CD4-positive, alpha-beta T cell (primary cell): Measurements from ENCODE around the gene ICAM5. TPM values are rescaled to one million over a fixed set of nuclear protein-coding genes. Genes with fewer than 3 reads are reported as not detected.
"Not testable (repeated sequence)": the region's sequence is repeated elsewhere in the genome, so short reads cannot be mapped to it uniquely, and the experiment has no call there.

Experiments used
- ATAC-seq: fragments of 200-7000 bp; cut with Tn5 transposase; one replicate; pipeline ENCODE4 v1.10.0; 2022; ENCODE audit warnings: mild to moderate bottlenecking; ENCODE audit not compliant: poor library complexity
- CTCF ChIA-PET: fragments of 350-600 bp; sonication (Branson Sonifier 250); formaldehyde crosslinking; loops from one replicate; lab custom pipeline; 2021; ENCODE audit warnings: antibody characterized with exemption, inconsistent platforms; lab: Charles Lee
- POLR2A ChIA-PET: fragments of 350-600 bp; sonication (Branson Sonifier 250); formaldehyde crosslinking; loops from one replicate; lab custom pipeline; 2021; ENCODE audit warnings: antibody characterized with exemption, inconsistent platforms; lab: Charles Lee
- DNase-seq, 14 experiments: peaks; one replicate each; pipeline ENCODE4 v3.0.0-alpha.2; 2013 to 2020; ENCODE audit warnings: mixed read lengths in 2 of 14
- H3K27ac ChIP-seq, 2 donors: one replicate each; pipeline versions ENCODE4 v1.5.1 to v1.7.0; 2013; ENCODE audit warnings: low read length in 2 of 2, low read depth in 1 of 2, mild to moderate bottlenecking in 1 of 2
- H3K27me3 ChIP-seq, 2 experiments: 1 replicate in 1 of 2; 2 replicates in 1 of 2; pipeline versions ENCODE4 v1.6.1 to v1.7.0; 2013; ENCODE audit warnings: low read length in 2 of 2, control low read depth in 1 of 2, mild to moderate bottlenecking in 1 of 2, moderate library complexity in 1 of 2; ENCODE audit not compliant: insufficient read depth in 2 of 2, control insufficient read depth in 1 of 2
- H3K36me3 ChIP-seq: one replicate; pipeline ENCODE4 v1.6.1; 2013; ENCODE audit warnings: low read length, control low read depth; ENCODE audit not compliant: insufficient read depth
- H3K4me1 ChIP-seq: one replicate; pipeline ENCODE4 v1.6.1; 2013; ENCODE audit warnings: low read length, control low read depth; ENCODE audit not compliant: insufficient read depth
- H3K4me3 ChIP-seq: one replicate; pipeline ENCODE4 v1.5.1; 2013; ENCODE audit warnings: mild to moderate bottlenecking, low read length, moderate library complexity
- H3K9me3 ChIP-seq, 2 experiments: 1 replicate in 1 of 2; 2 replicates in 1 of 2; pipeline versions ENCODE4 v1.6.1 to v1.7.0; 2013; ENCODE audit warnings: low read length in 2 of 2, mild to moderate bottlenecking in 2 of 2, control low read depth in 1 of 2, moderate library complexity in 1 of 2; ENCODE audit not compliant: control insufficient read depth in 1 of 2, insufficient read depth in 1 of 2
- H3K27ac Mint-ChIP-seq: one replicate; pipeline ENCODE4 v1.8.0; 2020; ENCODE audit warnings: mixed read lengths
- H3K27me3 Mint-ChIP-seq: one replicate; pipeline ENCODE4 v1.8.0; 2021; ENCODE audit warnings: mixed read lengths
- H3K36me3 Mint-ChIP-seq: one replicate; pipeline ENCODE4 v1.8.0; 2021; ENCODE audit warnings: low read depth, mixed read lengths
- H3K4me1 Mint-ChIP-seq: one replicate; pipeline ENCODE4 v1.8.0; 2021; ENCODE audit warnings: low read depth, mixed read lengths
- H3K4me3 Mint-ChIP-seq: one replicate; pipeline ENCODE4 v1.8.0; 2020; ENCODE audit warnings: mild to moderate bottlenecking, mixed read lengths
- H3K9me3 Mint-ChIP-seq: one replicate; pipeline ENCODE4 v1.8.0; 2020; ENCODE audit warnings: mixed read lengths
- CTCF ChIP-seq: fragments of 200-600 bp; IDR thresholded peaks from one replicate; pipeline ENCODE4 v1.8.0; 2022; ENCODE audit warnings: antibody characterized with exemption, mild to moderate bottlenecking
- intact Hi-C, 2 experiments: fragments of 100-400 bp; cut with DNase I in 1 of 2; cut with micrococcal nuclease in 1 of 2; formaldehyde crosslinking; loops; one replicate each; pipeline versions ENCODE4 v1.15.1 to v1.9.0; 2023 to 2025; cut with DNase I, micrococcal nuclease
- total RNA-seq, 174 experiments: library from RNA in 2 of 174; stranded (reverse) in 2 of 174; gene quantifications; one replicate each; pipeline ENCODE4 v1.2.3 and lab custom pipeline; 2021 to 2026

ICAM5 gene
- total RNA-seq, 2 experiments from 2014 or later: not detected

GRCh38 chr19:10334588-10335351, 45.0 kb downstream of the ICAM5 start:
- H3K27ac ChIP-seq: no peak overlapping the region
- ATAC-seq (no peak), DNase-seq (peak in 9 of 14 experiments; percentile 8 to 67 (median 21))
- H3K4me3 ChIP-seq: no peak overlapping the region
- Mint-ChIP-seq H3K36me3 (peaks cover 37% of the 10 kb centered on the region), H3K4me3 (peak overlapping the region; percentile 45), H3K27me3 (no peaks in the 10 kb centered on the region), H3K27ac (peak overlapping the region; percentile 14), H3K4me1 (peaks cover 39% of the 10 kb centered on the region), H3K9me3 (no peaks in the 10 kb centered on the region)
- POLR2A ChIA-PET: interaction anchor here (0.5 to 1.0 kb wide), 2 partner anchors 13 to 28 kb away, joined by 4 to 5 read pairs; no protein-coding TSS in a partner anchor
- intact Hi-C loops: loop anchor here (5.0 kb wide), 2 partner anchors 47 to 137 kb away; partner anchors contain the start of genes ICAM4 (in 1 of the 2) and ICAM5 (in 1 of the 2)
- H3K9me3 ChIP-seq: no peaks in the 10 kb centered on the region
- H3K36me3 ChIP-seq: peaks cover 32% of the 10 kb centered on the region
- peaks cover 67% of the 10 kb centered on the region for H3K4me1 ChIP-seq
- CTCF ChIA-PET: interaction anchor here (0.5 kb wide), 1 partner anchor 9 kb away, joined by 3 read pairs; no protein-coding TSS in a partner anchor
- TF ChIP-seq CTCF: no peak
- H3K27me3 ChIP-seq: no peaks in the 10 kb centered on the region

GRCh38 chr19:10335352-10335985, 45.7 kb downstream of the ICAM5 start:
- Mint-ChIP-seq H3K9me3 (no peaks in the 10 kb centered on the region), H3K4me1 (peaks cover 43% of the 10 kb centered on the region), H3K27me3 (no peaks in the 10 kb centered on the region), H3K4me3 (peak overlapping the region; percentile 45), H3K36me3 (peaks cover 30% of the 10 kb centered on the region), H3K27ac (peak overlapping the region; percentile 14)
- Histone ChIP-seq H3K4me3 (no peak overlapping the region), H3K27me3 (no peaks in the 10 kb centered on the region), H3K9me3 (no peaks in the 10 kb centered on the region), H3K36me3 (peaks cover 25% of the 10 kb centered on the region), H3K4me1 (peaks cover 74% of the 10 kb centered on the region), H3K27ac (no peak overlapping the region)
- CTCF ChIA-PET: no interaction called here
- intact Hi-C loops: no loop called here
- TF ChIP-seq CTCF: no peak
- POLR2A ChIA-PET: no interaction called here
- no peak for ATAC-seq
- DNase-seq: no peak

- Histone ChIP-seq H3K36me3 (peaks cover 24% of the 10 kb centered on the region), H3K4me1 (peaks cover 76% of the 10 kb centered on the region)
- Mint-ChIP-seq H3K4me1 (peaks cover 43% of the 10 kb centered on the region), H3K36me3 (peaks cover 27% of the 10 kb centered on the region), H3K4me3 (peak overlapping the region; percentile 20)
- H3K9me3 Mint-ChIP-seq, H3K4me3 ChIP-seq, H3K27ac ChIP-seq, CTCF ChIA-PET, H3K27ac Mint-ChIP-seq, H3K9me3 ChIP-seq, DNase-seq, ATAC-seq, intact Hi-C loops, H3K27me3 ChIP-seq, H3K27me3 Mint-ChIP-seq, POLR2A ChIA-PET: not testable (repeated sequence)
Measured at GRCh38 chr19:10336725-10337124, 47.0 kb downstream of the ICAM5 start.
